GM12878 (cell line): ENCODE results near the gene MLIP. TPM values are rescaled to one million over a fixed set of nuclear protein-coding genes. Genes with fewer than 3 reads are reported as not detected.

Experiments used
- ATAC-seq: fragments of 200-7000 bp; cut with Tn5 transposase; 3 replicates; pipeline ENCODE4 v1.9.1; 2020; ENCODE audit warnings: mild to moderate bottlenecking, moderate library complexity
- BruUV-seq: library from RNA; stranded (reverse); fragments of 400-500 nt; replicated peaks from 2 replicates; lab custom pipeline; 2021; lab: Mats Ljungman, UMichigan
- CTCF ChIA-PET: fragments of 300-600 bp; sonication (Branson Sonifier 250); formaldehyde crosslinking; extraction: SDS; loops from one replicate; lab custom pipeline; 2021; ENCODE audit warnings: inconsistent platforms; lab: Yijun Ruan, JAX
- POLR2A ChIA-PET: fragments of 350-600 bp; formaldehyde crosslinking; extraction: SDS; loops from one replicate; lab custom pipeline; 2021; ENCODE audit warnings: inconsistent platforms; lab: Charles Lee
- RAD21 ChIA-PET: fragments of 300-600 bp; sonication (Branson Sonifier 250); formaldehyde crosslinking; loops from one replicate; lab custom pipeline; 2023; ENCODE audit warnings: antibody characterized with exemption; ENCODE audit not compliant: unreplicated experiment; lab: Charles Lee
- SMC1A ChIA-PET: fragments of 300-600 bp; sonication (Branson Sonifier 250); formaldehyde crosslinking; loops from one replicate; lab custom pipeline; 2023; ENCODE audit not compliant: unreplicated experiment, uncharacterized antibody; lab: Charles Lee
- DNase-seq: peaks from one replicate; pipeline ENCODE4 v3.0.0-alpha.2; 2011; ENCODE audit warnings: low read depth, low spot score
- FAIRE-seq: peaks from 3 replicates; lab custom pipeline; 2011; peaks lifted over from hg19 to GRCh38; lab: Jason Lieb, UNC
- H2AFZ ChIP-seq: 2 replicates; pipeline ENCODE4 v1.6.0; 2011; ENCODE audit warnings: low read depth, low read length, control low read depth; ENCODE audit not compliant: control insufficient read depth
- H3K27ac ChIP-seq: 2 replicates; pipeline ENCODE4 v1.5.1; 2011; ENCODE audit warnings: control low read depth; ENCODE audit not compliant: control insufficient read depth, insufficient read depth
- H3K27me3 ChIP-seq, 2 experiments: replicated peaks in 1 of 2; 2 replicates each; pipeline versions ENCODE4 v1.6.0 to v1.6.1; 2011; ENCODE audit warnings: low read length in 1 of 2; ENCODE audit not compliant: control insufficient read depth in 2 of 2, insufficient read depth in 2 of 2
- H3K36me3 ChIP-seq, 2 experiments: 2 replicates each; pipeline ENCODE4 v1.5.1; 2011; ENCODE audit warnings: low read length in 1 of 2; ENCODE audit not compliant: control insufficient read depth in 2 of 2, insufficient read depth in 2 of 2
- H3K4me1 ChIP-seq: 2 replicates; pipeline ENCODE4 v1.6.1; 2011; ENCODE audit warnings: mild to moderate bottlenecking, low read length, moderate library complexity, mixed read lengths; ENCODE audit not compliant: control insufficient read depth, insufficient read depth
- H3K4me2 ChIP-seq: 2 replicates; pipeline ENCODE4 v1.6.0; 2011; ENCODE audit warnings: control low read depth; ENCODE audit not compliant: control insufficient read depth, insufficient read depth
- H3K4me3 ChIP-seq: fragments of 200-600 bp; sonication (generic); 2 replicates; pipeline ENCODE4 v1.5.1; 2016
- H3K79me2 ChIP-seq: 2 replicates; pipeline ENCODE4 v1.6.0; 2011; ENCODE audit warnings: low read length; ENCODE audit not compliant: control insufficient read depth, insufficient read depth
- H3K9ac ChIP-seq: 2 replicates; pipeline ENCODE4 v1.8.0; 2011; ENCODE audit warnings: low read length, control low read depth, mixed read lengths; ENCODE audit not compliant: control insufficient read depth, insufficient read depth
- H3K9me3 ChIP-seq: replicated peaks from 3 replicates; pipeline ENCODE4 v1.5.1; 2011; ENCODE audit warnings: mild to moderate bottlenecking, low read length; ENCODE audit not compliant: control insufficient read depth, insufficient read depth
- H4K20me1 ChIP-seq: 2 replicates; pipeline ENCODE4 v1.6.0; 2011; ENCODE audit not compliant: control insufficient read depth, insufficient read depth
- ASH2L ChIP-seq: fragments of 300-600, 200-600 bp; sonication (generic); IDR thresholded peaks from 2 replicates; pipeline ENCODE4 v1.6.1; 2017; ENCODE audit warnings: low read depth, mild to moderate bottlenecking, borderline replicate concordance
- GATAD2B ChIP-seq: fragments of 450-650 bp; conservative IDR thresholded peaks from 2 replicates; pipeline ENCODE4 v1.6.1; 2017; ENCODE audit warnings: low read depth, mild to moderate bottlenecking, moderate library complexity
- MLLT1 ChIP-seq: fragments of 450-650 bp; IDR thresholded peaks from 2 replicates; pipeline ENCODE4 v1.6.1; 2016; ENCODE audit warnings: mild to moderate bottlenecking
- MTA3 ChIP-seq: IDR thresholded peaks from 2 replicates; pipeline ENCODE4 v1.6.1; 2012; ENCODE audit warnings: low read length, inconsistent platforms, borderline replicate concordance
- NBN ChIP-seq: fragments of 450-650 bp; IDR thresholded peaks from 2 replicates; pipeline ENCODE4 v1.6.1; 2016
- NR2C2 ChIP-seq: IDR thresholded peaks from 2 replicates; pipeline ENCODE4 v1.6.1; 2011; ENCODE audit warnings: borderline replicate concordance, low read depth; ENCODE audit not compliant: control insufficient read depth, insufficient read length
- REST ChIP-seq: IDR thresholded peaks from 2 replicates; pipeline ENCODE4 v1.6.1; 2012; ENCODE audit warnings: mild to moderate bottlenecking, low read depth, low read length
- SP1 ChIP-seq: IDR thresholded peaks from one replicate; pipeline ENCODE4 v1.6.1; 2011; ENCODE audit warnings: low read depth, low read length
- SRF ChIP-seq, 2 experiments: IDR thresholded peaks; 2 replicates each; pipeline ENCODE4 v1.6.1; 2011; ENCODE audit warnings: low read depth in 2 of 2, low read length in 2 of 2, mild to moderate bottlenecking in 1 of 2, moderate library complexity in 1 of 2
- ZNF274 ChIP-seq: IDR thresholded peaks from one replicate; pipeline ENCODE4 v1.8.0; 2011; ENCODE audit not compliant: insufficient read length, insufficient read depth
- ZNF687 ChIP-seq: fragments of 450-650 bp; IDR thresholded peaks from 2 replicates; pipeline ENCODE4 v1.6.1; 2017; ENCODE audit warnings: mild to moderate bottlenecking, moderate library complexity
- WGBS: methylation state at CpG from one replicate; pipeline ENCODE4 v1.1.6; 2016; ENCODE audit warnings: low lambda C conversion rate; ENCODE audit not compliant: insufficient replicate concordance, insufficient coverage; ENCODE audit errors: missing lambda C conversion rate; 5-methylcytosine and 5-hydroxymethylcytosine counted together
- in situ Hi-C: fragments of 300-500 bp; cut with MboI; formaldehyde crosslinking; loops from 9 replicates; pipeline ENCODE4 v1.14.3; 2018; ENCODE audit warnings: mixed read lengths
- intact Hi-C: fragments of 100-400 bp; cut with micrococcal nuclease; formaldehyde crosslinking; loops from one replicate; pipeline ENCODE4 v1.14.2; 2022; ENCODE audit not compliant: unreplicated experiment
- polyA plus RNA-seq, 11 experiments: library from polyadenylated mRNA; depleted of rRNA in 4 of 11; unstranded in 6 of 11; stranded (reverse) in 5 of 11; fragments of >200 nt; fragmentation: Nextera tagmentation in 4 of 11; fragmentation: Illumina TruSeq in 1 of 11; extraction: Ambion mirVana in 4 of 11; extraction: Trizol in 1 of 11; gene quantifications; 1 replicate in 1 of 11; 2 replicates in 10 of 11; pipeline versions ENCODE4 v1.2.1 to v1.2.3, GENCODE V29; 2011 to 2016; ENCODE audit warnings: inconsistent platforms in 2 of 11, missing spikeins in 2 of 11, low read depth in 1 of 11
- total RNA-seq, 4 experiments: library from RNA; depleted of rRNA in 3 of 4; stranded (reverse); fragments of >200 nt in 3 of 4; fragmentation: Illumina TruSeq in 1 of 4; extraction: Trizol in 1 of 4; gene quantifications; 2 replicates each; pipeline versions ENCODE4 v1.2.1 to v1.2.3, GENCODE V29; 2013 to 2021
- TF ChIP-seq, protein P1 (sequence below): fragments of 450-650 bp; IDR thresholded peaks from 2 replicates; pipeline ENCODE4 v1.6.1; 2016; ENCODE audit warnings: mild to moderate bottlenecking
- TF ChIP-seq, protein P2 (sequence below): IDR thresholded peaks from 2 replicates; pipeline ENCODE4 v1.6.1; 2012; ENCODE audit warnings: low read depth, low read length, improper control_type of control experiment

MLIP gene
- total and polyA plus RNA-seq, 10 of the 15 experiments (the other 5 are each of a cell fraction or from before 2014, with no cell fraction given): not detected

DNA sequence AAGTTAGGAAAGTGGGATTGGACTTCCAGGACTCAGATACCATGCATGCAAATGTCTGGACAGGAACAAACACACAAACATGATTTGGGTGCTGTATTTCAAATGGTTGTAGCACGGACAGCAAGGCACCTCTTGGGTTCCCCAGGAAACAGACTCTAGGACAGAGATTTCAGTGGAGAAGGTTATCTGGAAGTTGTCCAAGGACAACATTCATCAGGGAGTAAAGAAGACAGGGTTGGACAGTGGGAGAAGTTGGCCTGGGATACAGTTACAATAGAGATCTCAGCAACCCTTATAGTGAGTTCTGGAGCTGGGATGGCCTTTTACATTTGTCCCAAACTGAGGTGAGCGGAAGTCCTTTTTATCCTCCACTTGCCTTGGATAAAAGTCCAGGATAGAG, 177.2 kb downstream of the MLIP start (continued):
- TF ChIP-seq, protein P1, sequence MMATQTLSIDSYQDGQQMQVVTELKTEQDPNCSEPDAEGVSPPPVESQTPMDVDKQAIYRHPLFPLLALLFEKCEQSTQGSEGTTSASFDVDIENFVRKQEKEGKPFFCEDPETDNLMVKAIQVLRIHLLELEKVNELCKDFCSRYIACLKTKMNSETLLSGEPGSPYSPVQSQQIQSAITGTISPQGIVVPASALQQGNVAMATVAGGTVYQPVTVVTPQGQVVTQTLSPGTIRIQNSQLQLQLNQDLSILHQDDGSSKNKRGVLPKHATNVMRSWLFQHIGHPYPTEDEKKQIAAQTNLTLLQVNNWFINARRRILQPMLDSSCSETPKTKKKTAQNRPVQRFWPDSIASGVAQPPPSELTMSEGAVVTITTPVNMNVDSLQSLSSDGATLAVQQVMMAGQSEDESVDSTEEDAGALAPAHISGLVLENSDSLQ: no peak
- TF ChIP-seq SP1 (no peak), NR2C2 (no peak), ZNF274 (no peak), SRF (IDR thresholded peaks at IDR 0.05; ENCODE audit: low read depth in 2 of 2, low read length in 2 of 2) (no peak), MTA3 (no peak), GATAD2B (no peak)
- TF ChIP-seq, protein P2, sequence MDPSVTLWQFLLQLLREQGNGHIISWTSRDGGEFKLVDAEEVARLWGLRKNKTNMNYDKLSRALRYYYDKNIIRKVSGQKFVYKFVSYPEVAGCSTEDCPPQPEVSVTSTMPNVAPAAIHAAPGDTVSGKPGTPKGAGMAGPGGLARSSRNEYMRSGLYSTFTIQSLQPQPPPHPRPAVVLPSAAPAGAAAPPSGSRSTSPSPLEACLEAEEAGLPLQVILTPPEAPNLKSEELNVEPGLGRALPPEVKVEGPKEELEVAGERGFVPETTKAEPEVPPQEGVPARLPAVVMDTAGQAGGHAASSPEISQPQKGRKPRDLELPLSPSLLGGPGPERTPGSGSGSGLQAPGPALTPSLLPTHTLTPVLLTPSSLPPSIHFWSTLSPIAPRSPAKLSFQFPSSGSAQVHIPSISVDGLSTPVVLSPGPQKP: no peak

DNA sequence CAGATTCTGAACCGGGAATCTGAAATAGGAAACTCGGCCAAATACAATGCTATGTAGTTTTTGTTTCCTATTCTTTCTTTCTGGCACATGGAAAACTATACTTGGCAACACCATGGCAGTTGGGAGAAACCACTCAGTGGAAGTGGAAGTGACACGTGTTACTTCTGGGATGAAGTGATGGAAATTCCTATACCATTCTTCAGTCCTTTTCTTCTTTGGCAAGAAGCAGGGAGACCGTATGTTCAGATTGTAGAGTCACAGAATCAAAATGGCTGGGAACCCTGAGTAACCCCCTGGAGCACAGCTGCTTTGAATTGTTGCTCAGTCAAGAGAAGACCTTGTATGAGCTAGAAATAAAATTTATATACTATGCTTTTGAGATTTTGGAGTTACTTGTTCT, 178.2 kb downstream of the MLIP start:
- Histone ChIP-seq H3K79me2 (no peaks in the 10 kb centered on the region), H3K9ac (no peak overlapping the region), H3K27me3 (no peaks in the 10 kb centered on the region), H3K27ac (no peak overlapping the region), H3K4me3 (no peak overlapping the region), H4K20me1 (no peaks in the 10 kb centered on the region), H2AFZ (no peak overlapping the region), H3K4me2 (no peak overlapping the region), H3K4me1 (no peaks in the 10 kb centered on the region), H3K36me3 (no peaks in the 10 kb centered on the region), H3K9me3 (no peaks in the 10 kb centered on the region)
- SMC1A ChIA-PET: interaction anchor here (0.6 kb wide), 1 partner anchor 31 kb away, joined by 3 read pairs; no protein-coding TSS in a partner anchor
- POLR2A ChIA-PET: no interaction called here
- RAD21 ChIA-PET: no interaction called here
- intact Hi-C loops (no loop called here), in situ Hi-C loops (no loop called here)
- no TSS peak for BruUV-seq
- FAIRE-seq (no peak), DNase-seq (no peak), ATAC-seq (no peak)
- CTCF ChIA-PET: no interaction called here
- 30% methylated on average over 4 of the region's 4 CpGs for WGBS
- TF ChIP-seq ASH2L: no peak
- no peak for TF ChIP-seq MLLT1
- TF ChIP-seq REST: no peak
- TF ChIP-seq NBN: no peak
- no peak for TF ChIP-seq ZNF687
